GM12878 (cell line): ENCODE data around the gene TMEM232. TPM values are rescaled to one million over a fixed set of nuclear protein-coding genes. Genes with fewer than 3 reads are reported as not detected.

Experiments used
- ATAC-seq: fragments of 200-7000 bp; cut with Tn5 transposase; 3 replicates; pipeline ENCODE4 v1.9.1; 2020; ENCODE audit warnings: mild to moderate bottlenecking, moderate library complexity
- BruUV-seq: library from RNA; stranded (reverse); fragments of 400-500 nt; replicated peaks from 2 replicates; lab custom pipeline; 2021; lab: Mats Ljungman, UMichigan
- CTCF ChIA-PET: fragments of 300-600 bp; sonication (Branson Sonifier 250); formaldehyde crosslinking; extraction: SDS; loops from one replicate; lab custom pipeline; 2021; ENCODE audit warnings: inconsistent platforms; lab: Yijun Ruan, JAX
- POLR2A ChIA-PET: fragments of 350-600 bp; formaldehyde crosslinking; extraction: SDS; loops from one replicate; lab custom pipeline; 2021; ENCODE audit warnings: inconsistent platforms; lab: Charles Lee
- RAD21 ChIA-PET: fragments of 300-600 bp; sonication (Branson Sonifier 250); formaldehyde crosslinking; loops from one replicate; lab custom pipeline; 2023; ENCODE audit warnings: antibody characterized with exemption; ENCODE audit not compliant: unreplicated experiment; lab: Charles Lee
- SMC1A ChIA-PET: fragments of 300-600 bp; sonication (Branson Sonifier 250); formaldehyde crosslinking; loops from one replicate; lab custom pipeline; 2023; ENCODE audit not compliant: unreplicated experiment, uncharacterized antibody; lab: Charles Lee
- DNase-seq: peaks from one replicate; pipeline ENCODE4 v3.0.0-alpha.2; 2011; ENCODE audit warnings: low read depth, low spot score
- FAIRE-seq: peaks from 3 replicates; lab custom pipeline; 2011; peaks lifted over from hg19 to GRCh38; lab: Jason Lieb, UNC
- H2AFZ ChIP-seq: 2 replicates; pipeline ENCODE4 v1.6.0; 2011; ENCODE audit warnings: low read depth, low read length, control low read depth; ENCODE audit not compliant: control insufficient read depth
- H3K27ac ChIP-seq: 2 replicates; pipeline ENCODE4 v1.5.1; 2011; ENCODE audit warnings: control low read depth; ENCODE audit not compliant: control insufficient read depth, insufficient read depth
- H3K27me3 ChIP-seq, 2 experiments: replicated peaks in 1 of 2; 2 replicates each; pipeline versions ENCODE4 v1.6.0 to v1.6.1; 2011; ENCODE audit warnings: low read length in 1 of 2; ENCODE audit not compliant: control insufficient read depth in 2 of 2, insufficient read depth in 2 of 2
- H3K36me3 ChIP-seq, 2 experiments: 2 replicates each; pipeline ENCODE4 v1.5.1; 2011; ENCODE audit warnings: low read length in 1 of 2; ENCODE audit not compliant: control insufficient read depth in 2 of 2, insufficient read depth in 2 of 2
- H3K4me1 ChIP-seq: 2 replicates; pipeline ENCODE4 v1.6.1; 2011; ENCODE audit warnings: mild to moderate bottlenecking, low read length, moderate library complexity, mixed read lengths; ENCODE audit not compliant: control insufficient read depth, insufficient read depth
- H3K4me2 ChIP-seq: 2 replicates; pipeline ENCODE4 v1.6.0; 2011; ENCODE audit warnings: control low read depth; ENCODE audit not compliant: control insufficient read depth, insufficient read depth
- H3K4me3 ChIP-seq: fragments of 200-600 bp; sonication (generic); 2 replicates; pipeline ENCODE4 v1.5.1; 2016
- H3K79me2 ChIP-seq: 2 replicates; pipeline ENCODE4 v1.6.0; 2011; ENCODE audit warnings: low read length; ENCODE audit not compliant: control insufficient read depth, insufficient read depth
- H3K9ac ChIP-seq: 2 replicates; pipeline ENCODE4 v1.8.0; 2011; ENCODE audit warnings: low read length, control low read depth, mixed read lengths; ENCODE audit not compliant: control insufficient read depth, insufficient read depth
- H3K9me3 ChIP-seq: replicated peaks from 3 replicates; pipeline ENCODE4 v1.5.1; 2011; ENCODE audit warnings: mild to moderate bottlenecking, low read length; ENCODE audit not compliant: control insufficient read depth, insufficient read depth
- H4K20me1 ChIP-seq: 2 replicates; pipeline ENCODE4 v1.6.0; 2011; ENCODE audit not compliant: control insufficient read depth, insufficient read depth
- BRCA1 ChIP-seq: IDR thresholded peaks from 2 replicates; pipeline ENCODE4 v1.6.1; 2011; ENCODE audit warnings: low read depth, low read length, improper control_type of control experiment
- EZH2 ChIP-seq: IDR thresholded peaks from 2 replicates; pipeline ENCODE4 v1.6.1; 2012; ENCODE audit warnings: low read depth, mild to moderate bottlenecking, control low read depth, inconsistent platforms, low read length, borderline replicate concordance; ENCODE audit not compliant: control insufficient read depth
- HDGF ChIP-seq: fragments of 450-650 bp; IDR thresholded peaks from 2 replicates; pipeline ENCODE4 v1.6.1; 2016; ENCODE audit warnings: antibody characterized with exemption
- MEF2A ChIP-seq: IDR thresholded peaks from 2 replicates; pipeline ENCODE4 v1.6.1; 2011; ENCODE audit warnings: low read depth, mild to moderate bottlenecking, low read length, moderate library complexity; ENCODE audit not compliant: insufficient read depth
- POLR2AphosphoS5 ChIP-seq: IDR thresholded peaks from 2 replicates; pipeline ENCODE4 v1.6.1; 2011; ENCODE audit warnings: mild to moderate bottlenecking, low read length, inconsistent platforms
- POU2F2 ChIP-seq: IDR thresholded peaks from 3 replicates; pipeline ENCODE4 v1.6.1; 2011; ENCODE audit warnings: low read depth, mild to moderate bottlenecking, low read length, borderline replicate concordance
- SUZ12 ChIP-seq: fragments of 200-600 bp; sonication (generic); IDR thresholded peaks from one replicate; pipeline ENCODE4 v1.6.1; 2018; ENCODE audit warnings: antibody characterized with exemption, mild to moderate bottlenecking; ENCODE audit not compliant: unreplicated experiment
- WGBS: methylation state at CpG from one replicate; pipeline ENCODE4 v1.1.6; 2016; ENCODE audit warnings: low lambda C conversion rate; ENCODE audit not compliant: insufficient replicate concordance, insufficient coverage; ENCODE audit errors: missing lambda C conversion rate; 5-methylcytosine and 5-hydroxymethylcytosine counted together
- in situ Hi-C: fragments of 300-500 bp; cut with MboI; formaldehyde crosslinking; loops from 9 replicates; pipeline ENCODE4 v1.14.3; 2018; ENCODE audit warnings: mixed read lengths
- intact Hi-C: fragments of 100-400 bp; cut with micrococcal nuclease; formaldehyde crosslinking; loops from one replicate; pipeline ENCODE4 v1.14.2; 2022; ENCODE audit not compliant: unreplicated experiment
- polyA plus RNA-seq, 11 experiments: library from polyadenylated mRNA; depleted of rRNA in 4 of 11; unstranded in 6 of 11; stranded (reverse) in 5 of 11; fragments of >200 nt; fragmentation: Nextera tagmentation in 4 of 11; fragmentation: Illumina TruSeq in 1 of 11; extraction: Ambion mirVana in 4 of 11; extraction: Trizol in 1 of 11; gene quantifications; 1 replicate in 1 of 11; 2 replicates in 10 of 11; pipeline versions ENCODE4 v1.2.1 to v1.2.3, GENCODE V29; 2011 to 2016; ENCODE audit warnings: inconsistent platforms in 2 of 11, missing spikeins in 2 of 11, low read depth in 1 of 11
- total RNA-seq, 4 experiments: library from RNA; depleted of rRNA in 3 of 4; stranded (reverse); fragments of >200 nt in 3 of 4; fragmentation: Illumina TruSeq in 1 of 4; extraction: Trizol in 1 of 4; gene quantifications; 2 replicates each; pipeline versions ENCODE4 v1.2.1 to v1.2.3, GENCODE V29; 2013 to 2021
- TF ChIP-seq, protein P1 (sequence below): IDR thresholded peaks from 2 replicates; pipeline ENCODE4 v1.6.1; 2011; ENCODE audit warnings: borderline replicate concordance, low read depth, mild to moderate bottlenecking, moderate library complexity, low read length; ENCODE audit not compliant: insufficient read depth, poor library complexity, severe bottlenecking
- TF ChIP-seq, protein P2 (sequence below): fragments of 450-650 bp; IDR thresholded peaks from 2 replicates; pipeline ENCODE4 v1.6.1; 2017; ENCODE audit warnings: mild to moderate bottlenecking, moderate library complexity
- TF ChIP-seq, protein P3 (sequence below): IDR thresholded peaks from 2 replicates; pipeline ENCODE4 v1.6.1; 2011; ENCODE audit warnings: mild to moderate bottlenecking, low read depth, low read length, moderate library complexity; ENCODE audit not compliant: insufficient replicate concordance
- TF ChIP-seq, protein P4 (sequence below): fragments of 150-350 bp; IDR thresholded peaks from 2 replicates; pipeline ENCODE4 v1.6.1; 2014; ENCODE audit warnings: mild to moderate bottlenecking, low read depth, low read length

Gene TMEM232
- total and polyA plus RNA-seq, 10 of the 15 experiments (the other 5 are each of a cell fraction or from before 2014, with no cell fraction given): 0.29 to 1.3 (median 0.91) TPM

DNA sequence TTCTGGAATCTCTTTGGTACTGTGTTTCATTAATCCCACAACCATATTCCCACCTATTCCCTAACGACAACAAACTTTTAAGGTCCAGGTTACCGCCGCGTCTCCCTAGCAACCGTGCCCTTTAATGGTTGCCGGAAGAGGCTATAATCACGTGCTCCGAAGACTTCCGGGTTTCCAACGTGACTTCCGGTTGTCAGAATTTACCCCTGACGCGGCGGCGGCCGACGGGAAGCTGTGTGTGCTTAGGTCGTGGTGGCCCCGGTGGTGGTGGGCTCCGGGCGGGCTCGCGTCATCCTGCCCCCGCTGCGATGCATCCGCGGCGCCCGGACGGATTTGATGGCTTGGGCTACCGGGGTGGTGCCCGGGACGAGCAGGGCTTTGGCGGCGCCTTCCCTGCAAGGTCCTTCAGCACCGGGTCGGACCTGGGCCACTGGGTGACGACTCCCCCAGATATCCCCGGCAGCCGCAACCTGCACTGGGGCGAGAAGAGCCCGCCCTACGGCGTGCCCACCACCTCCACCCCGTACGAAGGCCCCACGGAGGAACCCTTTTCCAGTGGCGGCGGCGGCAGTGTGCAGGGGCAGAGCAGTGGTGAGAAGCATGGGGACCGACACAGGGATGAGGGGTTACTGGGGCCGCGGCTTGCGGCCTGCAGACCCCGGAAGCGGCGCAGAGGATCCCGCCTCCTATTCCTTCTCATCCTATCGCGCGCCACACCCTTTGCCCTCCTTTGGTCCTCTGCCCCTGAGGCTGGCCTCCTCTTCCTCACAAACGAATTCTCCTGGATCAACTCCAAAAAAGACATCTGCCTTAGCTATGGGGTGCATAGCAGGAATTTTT lies 12.6 kb upstream of the TMEM232 start, which contains the start of gene SLC25A46 (continued):
- TF ChIP-seq, protein P1, sequence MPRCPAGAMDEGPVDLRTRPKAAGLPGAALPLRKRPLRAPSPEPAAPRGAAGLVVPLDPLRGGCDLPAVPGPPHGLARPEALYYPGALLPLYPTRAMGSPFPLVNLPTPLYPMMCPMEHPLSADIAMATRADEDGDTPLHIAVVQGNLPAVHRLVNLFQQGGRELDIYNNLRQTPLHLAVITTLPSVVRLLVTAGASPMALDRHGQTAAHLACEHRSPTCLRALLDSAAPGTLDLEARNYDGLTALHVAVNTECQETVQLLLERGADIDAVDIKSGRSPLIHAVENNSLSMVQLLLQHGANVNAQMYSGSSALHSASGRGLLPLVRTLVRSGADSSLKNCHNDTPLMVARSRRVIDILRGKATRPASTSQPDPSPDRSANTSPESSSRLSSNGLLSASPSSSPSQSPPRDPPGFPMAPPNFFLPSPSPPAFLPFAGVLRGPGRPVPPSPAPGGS: no peak
- TF ChIP-seq POU2F2 (peak; percentile 41; the same call in 1 of the 3 replicates), EZH2 (no peak)

DNA sequence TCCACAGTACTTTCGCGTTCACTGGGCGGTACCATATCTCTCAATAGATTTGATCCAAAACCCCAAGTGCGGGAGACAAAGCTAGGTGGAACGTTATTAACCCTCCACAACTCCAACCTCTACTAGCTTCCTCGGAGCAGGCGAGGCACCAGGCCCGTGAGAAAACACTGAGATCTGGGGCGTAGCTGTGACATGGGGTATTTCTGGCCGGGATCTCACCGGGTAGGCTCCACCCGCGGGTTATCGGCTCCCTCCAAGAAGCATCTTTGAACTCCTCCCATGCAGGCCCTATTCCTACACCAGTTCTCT lies 12.0 kb upstream of the TMEM232 start:
- in situ Hi-C loops: loop anchor here (25.0 kb wide), 2 partner anchors 499 to 774 kb away; partner anchors contain the start of gene STARD4
- Histone ChIP-seq H3K4me1 (0 out of 2 replicates have a peak, but pooled peaks cover 3% of the 10 kb centered on the region), H3K36me3 (no peaks in the 10 kb centered on the region), H4K20me1 (no peaks in the 10 kb centered on the region), H3K27me3 (no peaks in the 10 kb centered on the region), H3K9ac (peak overlapping the region; percentile 96), H3K4me2 (peak overlapping the region; percentile 97), H3K79me2 (peaks cover 38% of the 10 kb centered on the region), H2AFZ (peak overlapping the region; percentile 95), H3K27ac (peak overlapping the region; percentile 90), H3K4me3 (peak overlapping the region; percentile 75), H3K9me3 (no peaks in the 10 kb centered on the region; the same call in 2 of the 3 replicates)
- ChIA-PET CTCF (interaction anchor here (0.9 to 7.2 kb wide), 3 partner anchors 12 to 19 kb away, joined by 3 to 33 read pairs (median 24); partner anchors contain the start of gene TMEM232), SMC1A (interaction anchor here (0.9 to 8.3 kb wide), 6 partner anchors 11 to 22 kb away, joined by 3 to 67 read pairs (median 8); partner anchors contain the start of gene TMEM232), RAD21 (interaction anchor here (0.6 to 5.4 kb wide), 4 partner anchors 14 to 1032 kb away, joined by 3 to 30 read pairs (median 5); no protein-coding TSS in a partner anchor), POLR2A (interaction anchor here (1.1 to 6.2 kb wide), 2 partner anchors 14 to 18 kb away, joined by 4 to 45 read pairs; no protein-coding TSS in a partner anchor)
- DNase-seq: no peak
- peak; percentile 80 for ATAC-seq
- BruUV-seq: TSS peak; percentile 93
- intact Hi-C loops: no loop called here
- peak; percentile 18 for FAIRE-seq
- WGBS: 2% methylated on average over 14 of the region's 14 CpGs
- TF ChIP-seq POLR2AphosphoS5 (peak; percentile 35; the same call in 1 of the 2 replicates), BRCA1 (no peak), HDGF (no peak), MEF2A (0 out of 2 replicates have a peak, but pooled peaks have one; percentile 3), SUZ12 (no peak)
- TF ChIP-seq, protein P2, sequence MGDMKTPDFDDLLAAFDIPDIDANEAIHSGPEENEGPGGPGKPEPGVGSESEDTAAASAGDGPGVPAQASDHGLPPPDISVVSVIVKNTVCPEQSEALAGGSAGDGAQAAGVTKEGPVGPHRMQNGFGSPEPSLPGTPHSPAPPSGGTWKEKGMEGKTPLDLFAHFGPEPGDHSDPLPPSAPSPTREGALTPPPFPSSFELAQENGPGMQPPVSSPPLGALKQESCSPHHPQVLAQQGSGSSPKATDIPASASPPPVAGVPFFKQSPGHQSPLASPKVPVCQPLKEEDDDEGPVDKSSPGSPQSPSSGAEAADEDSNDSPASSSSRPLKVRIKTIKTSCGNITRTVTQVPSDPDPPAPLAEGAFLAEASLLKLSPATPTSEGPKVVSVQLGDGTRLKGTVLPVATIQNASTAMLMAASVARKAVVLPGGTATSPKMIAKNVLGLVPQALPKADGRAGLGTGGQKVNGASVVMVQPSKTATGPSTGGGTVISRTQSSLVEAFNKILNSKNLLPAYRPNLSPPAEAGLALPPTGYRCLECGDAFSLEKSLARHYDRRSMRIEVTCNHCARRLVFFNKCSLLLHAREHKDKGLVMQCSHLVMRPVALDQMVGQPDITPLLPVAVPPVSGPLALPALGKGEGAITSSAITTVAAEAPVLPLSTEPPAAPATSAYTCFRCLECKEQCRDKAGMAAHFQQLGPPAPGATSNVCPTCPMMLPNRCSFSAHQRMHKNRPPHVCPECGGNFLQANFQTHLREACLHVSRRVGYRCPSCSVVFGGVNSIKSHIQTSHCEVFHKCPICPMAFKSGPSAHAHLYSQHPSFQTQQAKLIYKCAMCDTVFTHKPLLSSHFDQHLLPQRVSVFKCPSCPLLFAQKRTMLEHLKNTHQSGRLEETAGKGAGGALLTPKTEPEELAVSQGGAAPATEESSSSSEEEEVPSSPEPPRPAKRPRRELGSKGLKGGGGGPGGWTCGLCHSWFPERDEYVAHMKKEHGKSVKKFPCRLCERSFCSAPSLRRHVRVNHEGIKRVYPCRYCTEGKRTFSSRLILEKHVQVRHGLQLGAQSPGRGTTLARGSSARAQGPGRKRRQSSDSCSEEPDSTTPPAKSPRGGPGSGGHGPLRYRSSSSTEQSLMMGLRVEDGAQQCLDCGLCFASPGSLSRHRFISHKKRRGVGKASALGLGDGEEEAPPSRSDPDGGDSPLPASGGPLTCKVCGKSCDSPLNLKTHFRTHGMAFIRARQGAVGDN: no peak
- TF ChIP-seq, protein P3, sequence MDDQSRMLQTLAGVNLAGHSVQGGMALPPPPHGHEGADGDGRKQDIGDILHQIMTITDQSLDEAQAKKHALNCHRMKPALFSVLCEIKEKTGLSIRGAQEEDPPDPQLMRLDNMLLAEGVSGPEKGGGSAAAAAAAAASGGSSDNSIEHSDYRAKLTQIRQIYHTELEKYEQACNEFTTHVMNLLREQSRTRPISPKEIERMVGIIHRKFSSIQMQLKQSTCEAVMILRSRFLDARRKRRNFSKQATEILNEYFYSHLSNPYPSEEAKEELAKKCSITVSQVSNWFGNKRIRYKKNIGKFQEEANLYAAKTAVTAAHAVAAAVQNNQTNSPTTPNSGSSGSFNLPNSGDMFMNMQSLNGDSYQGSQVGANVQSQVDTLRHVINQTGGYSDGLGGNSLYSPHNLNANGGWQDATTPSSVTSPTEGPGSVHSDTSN: no peak
- TF ChIP-seq, protein P4, sequence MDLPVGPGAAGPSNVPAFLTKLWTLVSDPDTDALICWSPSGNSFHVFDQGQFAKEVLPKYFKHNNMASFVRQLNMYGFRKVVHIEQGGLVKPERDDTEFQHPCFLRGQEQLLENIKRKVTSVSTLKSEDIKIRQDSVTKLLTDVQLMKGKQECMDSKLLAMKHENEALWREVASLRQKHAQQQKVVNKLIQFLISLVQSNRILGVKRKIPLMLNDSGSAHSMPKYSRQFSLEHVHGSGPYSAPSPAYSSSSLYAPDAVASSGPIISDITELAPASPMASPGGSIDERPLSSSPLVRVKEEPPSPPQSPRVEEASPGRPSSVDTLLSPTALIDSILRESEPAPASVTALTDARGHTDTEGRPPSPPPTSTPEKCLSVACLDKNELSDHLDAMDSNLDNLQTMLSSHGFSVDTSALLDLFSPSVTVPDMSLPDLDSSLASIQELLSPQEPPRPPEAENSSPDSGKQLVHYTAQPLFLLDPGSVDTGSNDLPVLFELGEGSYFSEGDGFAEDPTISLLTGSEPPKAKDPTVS: no peak
